Activated CD8-positive, alpha-beta memory T cell treated with anti-CD3 and anti-CD28 coated beads, Interleukin-2, amount 10 ng/mL, durations not matched to agents 7 days and 5 days (primary cell): ENCODE results near the gene SH3PXD2B. TPM values are rescaled to one million over a fixed set of nuclear protein-coding genes. Genes with fewer than 3 reads are reported as not detected.

ENCODE experiments used
- ATAC-seq: fragments of 150-1000 bp; cut with Tn5 transposase; one replicate; pipeline ENCODE4 v1.10.0; 2021; ENCODE audit warnings: moderate library complexity
- CTCF ChIA-PET: fragments of 350-600 bp; sonication (Branson Sonifier 250); formaldehyde crosslinking; loops from one replicate; lab custom pipeline; 2021; ENCODE audit warnings: antibody characterized with exemption; lab: Charles Lee
- DNase-seq: peaks from one replicate; pipeline ENCODE4 v3.0.0-alpha.2; 2020
- H3K27ac Mint-ChIP-seq: one replicate; pipeline ENCODE4 v1.8.0; 2021; ENCODE audit warnings: mild to moderate bottlenecking, mixed read lengths
- H3K27me3 Mint-ChIP-seq: one replicate; pipeline ENCODE4 v1.8.0; 2021; ENCODE audit warnings: mixed read lengths
- H3K36me3 Mint-ChIP-seq: one replicate; pipeline ENCODE4 v1.8.0; 2021; ENCODE audit warnings: mild to moderate bottlenecking, mixed read lengths
- H3K4me1 Mint-ChIP-seq: one replicate; pipeline ENCODE4 v1.8.0; 2021; ENCODE audit warnings: mixed read lengths
- H3K4me3 Mint-ChIP-seq: one replicate; pipeline ENCODE4 v1.8.0; 2021; ENCODE audit warnings: mild to moderate bottlenecking, moderate library complexity, mixed read lengths
- H3K9me3 Mint-ChIP-seq: one replicate; pipeline ENCODE4 v1.8.0; 2022; ENCODE audit warnings: low read depth, mixed read lengths
- total RNA-seq, 2 experiments: library from RNA; stranded (reverse); gene quantifications; one replicate each; pipeline ENCODE4 v1.2.3, GENCODE V29; 2021

The SH3PXD2B gene
- total RNA-seq, 2 experiments from 2014 or later = 0.06 to 0.12 TPM

DNA sequence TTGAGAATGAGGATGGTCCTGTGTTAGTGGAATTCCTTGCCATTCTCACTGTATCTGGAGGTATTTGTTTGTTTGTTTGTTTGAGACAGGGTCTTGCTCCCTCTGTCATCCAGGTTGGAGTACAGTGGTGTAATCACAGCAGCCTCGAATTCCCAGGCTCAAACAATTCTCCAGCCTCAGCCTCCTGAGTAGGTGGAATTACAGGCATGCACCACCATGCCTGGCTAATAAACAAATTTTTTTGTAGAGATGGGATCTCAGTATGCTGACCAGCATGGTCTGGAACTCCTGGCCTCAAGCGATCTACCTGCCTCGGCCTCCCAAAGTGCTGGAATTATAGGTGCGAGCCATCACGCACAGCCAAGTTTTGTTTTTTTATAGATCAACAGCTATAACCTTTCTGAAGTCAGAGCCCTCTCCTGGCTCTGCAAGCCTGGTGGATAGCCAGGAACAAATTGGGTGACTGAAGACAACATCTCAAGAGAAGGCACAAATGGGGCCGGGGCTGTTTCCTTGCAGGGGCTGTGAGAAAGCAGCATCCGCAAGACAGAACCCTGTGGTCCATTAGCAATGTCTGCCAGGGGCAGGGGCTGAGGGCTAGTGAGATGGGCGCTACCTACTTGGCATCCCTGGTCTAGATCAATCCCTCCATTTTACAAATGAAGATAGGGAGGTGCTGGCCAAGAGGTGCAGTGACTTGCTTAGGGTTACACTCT lies 18.8 kb downstream of the SH3PXD2B start:
- Mint-ChIP-seq H3K36me3 (no peaks in the 10 kb centered on the region), H3K4me1 (no peaks in the 10 kb centered on the region), H3K9me3 (no peaks in the 10 kb centered on the region), H3K4me3 (no peak overlapping the region), H3K27ac (no peak overlapping the region), H3K27me3 (peaks cover 7% of the 10 kb centered on the region)
- DNase-seq = no peak
- no peak for ATAC-seq
- CTCF ChIA-PET = no interaction called here

GRCh38 chr5:172434251-172434650 lies 20.1 kb downstream of the SH3PXD2B start:
- Mint-ChIP-seq H3K9me3 (no peaks in the 10 kb centered on the region), H3K4me3 (no peak overlapping the region), H3K4me1 (no peaks in the 10 kb centered on the region), H3K27me3 (peaks cover 2% of the 10 kb centered on the region), H3K36me3 (no peaks in the 10 kb centered on the region), H3K27ac (no peak overlapping the region)
- CTCF ChIA-PET = no interaction called here
- DNase-seq (no peak), ATAC-seq (no peak)

- peaks cover 2% of the 10 kb centered on the region for H3K27me3 Mint-ChIP-seq
- ATAC-seq = no peak
- no peaks in the 10 kb centered on the region for H3K9me3 Mint-ChIP-seq
- no peak overlapping the region for H3K4me3 Mint-ChIP-seq
- CTCF ChIA-PET = no interaction called here
- no peak overlapping the region for H3K27ac Mint-ChIP-seq
- no peaks in the 10 kb centered on the region for H3K36me3 Mint-ChIP-seq
- no peak for DNase-seq
- H3K4me1 Mint-ChIP-seq = no peaks in the 10 kb centered on the region
These were observed 20.8 kb downstream of the SH3PXD2B start for GRCh38 chr5:172433513-172433912.

DNA sequence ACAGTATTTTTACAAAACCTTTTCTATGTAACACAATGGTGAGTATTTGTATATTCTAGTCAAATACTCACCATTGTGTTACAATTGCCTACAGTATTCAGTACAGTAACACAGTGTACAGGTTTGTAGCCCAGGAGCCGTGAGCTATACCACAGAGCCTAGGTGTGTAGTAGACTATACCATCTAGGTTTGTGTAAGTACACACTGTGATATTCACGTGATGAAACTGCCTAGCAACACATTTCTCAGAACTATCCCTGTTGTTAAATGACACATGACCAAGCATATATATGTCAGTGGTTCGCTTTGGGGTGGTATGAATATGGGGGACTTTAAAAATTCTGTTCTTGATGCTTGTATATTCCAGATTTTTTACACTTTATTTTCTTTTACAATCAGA lies 21.3 kb downstream of the SH3PXD2B start:
- no peaks in the 10 kb centered on the region for H3K4me1 Mint-ChIP-seq
- DNase-seq = no peak
- CTCF ChIA-PET = no interaction called here
- peaks cover 2% of the 10 kb centered on the region for H3K27me3 Mint-ChIP-seq
- H3K36me3 Mint-ChIP-seq = no peaks in the 10 kb centered on the region
- H3K27ac Mint-ChIP-seq = no peak overlapping the region
- no peak for ATAC-seq
- no peak overlapping the region for H3K4me3 Mint-ChIP-seq
- H3K9me3 Mint-ChIP-seq = no peaks in the 10 kb centered on the region

GRCh38 chr5:172430354-172430753 lies 24.0 kb downstream of the SH3PXD2B start:
- Mint-ChIP-seq H3K9me3 (no peaks in the 10 kb centered on the region), H3K4me1 (no peaks in the 10 kb centered on the region)

DNA sequence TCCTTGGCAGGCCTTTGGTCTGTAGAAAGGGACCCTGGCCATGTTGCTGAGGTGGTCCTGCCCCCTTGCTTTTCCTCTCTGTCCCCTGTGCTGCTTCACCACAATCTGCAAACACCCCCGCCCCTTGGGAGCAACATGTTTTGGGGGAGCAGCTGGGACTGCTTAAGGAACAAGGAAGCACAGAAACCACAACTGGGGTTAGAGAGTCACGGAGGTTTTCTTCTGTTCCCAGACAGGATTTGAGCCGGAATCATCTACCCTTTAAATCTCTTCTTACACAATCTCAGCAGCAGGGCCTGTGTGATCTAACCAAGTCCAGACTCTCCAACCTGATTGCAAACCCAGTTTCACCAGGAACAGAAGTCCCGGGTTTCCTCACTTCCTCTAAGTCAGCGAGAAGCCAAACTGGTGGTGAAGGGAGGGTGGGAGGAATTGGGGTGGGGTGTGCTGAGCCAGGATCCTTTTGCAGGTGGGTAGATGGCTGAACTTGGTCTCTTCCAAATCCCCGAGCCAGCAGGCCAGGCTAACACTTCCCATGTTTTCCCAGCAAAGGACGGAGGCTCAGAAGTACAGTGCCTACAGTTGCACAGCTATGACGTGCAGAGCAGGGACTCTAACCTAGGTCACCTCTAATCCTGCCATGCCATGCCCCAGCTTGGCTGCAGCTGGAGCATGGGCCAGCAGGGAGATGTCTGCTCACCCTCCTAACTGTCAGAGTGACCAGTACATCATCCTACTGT lies 25.0 kb downstream of the SH3PXD2B start:
- no peaks in the 10 kb centered on the region for H3K4me1 Mint-ChIP-seq
- no peak for DNase-seq
- H3K4me3 Mint-ChIP-seq = no peak overlapping the region
- peaks cover 17% of the 10 kb centered on the region for H3K27me3 Mint-ChIP-seq
- CTCF ChIA-PET = no interaction called here
- H3K9me3 Mint-ChIP-seq = no peaks in the 10 kb centered on the region
- H3K27ac Mint-ChIP-seq = no peak overlapping the region
- H3K36me3 Mint-ChIP-seq = no peaks in the 10 kb centered on the region
- no peak for ATAC-seq

More at GRCh38 chr5:172430354-172430753, 24.0 kb downstream of the SH3PXD2B start:
- no peak overlapping the region for H3K4me3 Mint-ChIP-seq
- H3K36me3 Mint-ChIP-seq = no peaks in the 10 kb centered on the region
- CTCF ChIA-PET = no interaction called here
- DNase-seq (no peak), ATAC-seq (no peak)
- H3K27me3 Mint-ChIP-seq = peaks cover 10% of the 10 kb centered on the region
- no peak overlapping the region for H3K27ac Mint-ChIP-seq

DNA sequence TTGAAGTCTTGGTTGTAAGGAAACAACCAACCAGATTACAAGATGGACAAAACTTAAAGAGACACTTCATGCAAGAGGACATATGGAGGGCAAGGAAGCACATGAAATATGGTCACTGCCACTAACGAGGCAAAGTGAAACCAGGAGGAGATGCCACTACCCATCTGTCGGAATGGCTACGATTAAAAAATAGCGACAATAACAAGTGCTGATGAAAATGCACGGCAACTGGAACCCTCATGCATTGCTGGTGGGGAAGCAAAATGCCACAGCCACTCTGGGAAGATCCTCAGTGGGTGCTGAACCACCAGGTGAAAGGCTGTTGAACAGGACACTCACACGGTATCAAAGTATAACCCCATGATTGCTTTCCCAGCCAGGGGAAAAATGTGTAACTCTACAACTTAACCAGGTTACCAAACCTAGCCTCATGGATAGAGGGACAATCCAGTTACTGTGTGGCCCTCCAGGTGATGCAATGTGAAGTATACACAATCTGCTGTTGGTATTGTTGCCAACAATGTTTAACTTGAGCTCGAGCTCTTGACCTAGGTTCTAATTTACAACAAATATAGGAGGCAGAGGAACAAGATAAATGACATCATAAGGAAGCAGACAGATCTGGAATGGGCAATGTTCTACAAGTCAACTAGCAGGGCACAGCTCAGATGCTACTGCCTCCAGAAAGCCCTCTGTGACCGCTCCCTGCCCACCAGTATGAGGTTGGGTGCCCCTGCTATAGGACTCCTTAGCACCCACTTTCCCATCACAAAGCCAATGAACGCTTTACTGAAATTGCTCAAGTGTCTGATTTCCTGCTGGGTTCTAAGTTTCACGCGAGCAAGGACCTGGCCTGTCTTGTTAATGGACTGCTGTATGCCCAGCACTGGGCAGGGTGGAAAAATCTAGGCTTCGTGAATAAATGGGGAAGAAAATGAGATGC lies 25.8 kb downstream of the SH3PXD2B start:
- H3K4me1 Mint-ChIP-seq = no peaks in the 10 kb centered on the region
- ATAC-seq (no peak), DNase-seq (no peak)
- H3K27me3 Mint-ChIP-seq = peaks cover 17% of the 10 kb centered on the region
- CTCF ChIA-PET = no interaction called here
- H3K36me3 Mint-ChIP-seq = no peaks in the 10 kb centered on the region
- no peak overlapping the region for H3K4me3 Mint-ChIP-seq
- H3K27ac Mint-ChIP-seq = no peak overlapping the region
- H3K9me3 Mint-ChIP-seq = no peaks in the 10 kb centered on the region

DNA sequence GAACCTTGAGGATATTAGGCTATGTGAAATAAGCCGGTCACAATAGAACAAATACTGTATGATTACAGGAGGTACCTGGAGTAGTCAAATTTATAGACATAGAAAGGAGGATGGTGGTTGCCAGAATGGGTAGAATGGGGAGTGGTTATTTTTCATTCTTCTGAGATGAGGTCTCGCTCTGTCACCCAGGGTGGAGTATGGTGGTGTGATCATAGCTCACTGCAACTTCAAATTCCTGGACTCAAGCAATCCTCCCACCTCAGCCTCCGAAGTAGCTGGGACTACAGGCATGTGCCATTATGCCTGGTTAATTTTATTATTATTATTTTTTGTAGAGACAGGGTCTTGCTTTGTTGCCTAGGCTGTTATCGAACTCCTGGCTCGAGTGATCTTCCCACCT lies 27.1 kb downstream of the SH3PXD2B start:
- H3K27ac Mint-ChIP-seq = no peak overlapping the region
- no peaks in the 10 kb centered on the region for H3K4me1 Mint-ChIP-seq
- no peak overlapping the region for H3K4me3 Mint-ChIP-seq
- CTCF ChIA-PET = interaction anchor here (0.7 to 1.2 kb wide), 2 partner anchors 10 to 25 kb away, joined by 3 read pairs; no protein-coding TSS in a partner anchor
- DNase-seq = no peak
- no peaks in the 10 kb centered on the region for H3K36me3 Mint-ChIP-seq
- ATAC-seq = no peak
- no peaks in the 10 kb centered on the region for H3K9me3 Mint-ChIP-seq
- peaks cover 20% of the 10 kb centered on the region for H3K27me3 Mint-ChIP-seq

- no peak for ATAC-seq
- H3K4me1 Mint-ChIP-seq = no peaks in the 10 kb centered on the region
- DNase-seq = no peak
- peaks cover 20% of the 10 kb centered on the region for H3K27me3 Mint-ChIP-seq
- H3K36me3 Mint-ChIP-seq = no peaks in the 10 kb centered on the region
- no peaks in the 10 kb centered on the region for H3K9me3 Mint-ChIP-seq
- H3K27ac Mint-ChIP-seq = no peak overlapping the region
- H3K4me3 Mint-ChIP-seq = no peak overlapping the region
- CTCF ChIA-PET = interaction anchor here (1.2 kb wide), 1 partner anchor 26 kb away, joined by 3 read pairs; no protein-coding TSS in a partner anchor
These were observed 28.2 kb downstream of the SH3PXD2B start for GRCh38 chr5:172426086-172426485.

DNA sequence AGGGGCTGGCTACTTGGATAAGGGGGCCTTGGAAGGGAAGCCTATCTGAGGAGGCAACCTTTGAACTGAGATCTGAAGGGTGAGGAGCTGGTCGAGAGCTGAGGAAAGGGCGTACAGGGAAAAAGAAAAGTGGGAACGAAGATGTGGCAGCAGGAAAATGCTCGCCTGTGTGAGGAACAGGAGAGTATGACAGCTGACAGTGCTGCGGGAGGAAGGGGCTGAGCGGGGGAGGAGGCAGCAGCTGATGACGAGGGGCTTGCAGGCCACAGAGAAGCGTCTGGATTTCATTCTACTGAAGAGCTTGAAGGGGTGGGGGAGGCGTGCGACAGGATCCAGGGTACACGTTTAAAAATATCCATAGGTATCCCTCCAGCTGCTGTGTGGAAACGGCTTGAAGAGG lies 28.9 kb downstream of the SH3PXD2B start:
- peaks cover 20% of the 10 kb centered on the region for H3K27me3 Mint-ChIP-seq
- no peak overlapping the region for H3K4me3 Mint-ChIP-seq
- CTCF ChIA-PET = no interaction called here
- no peaks in the 10 kb centered on the region for H3K9me3 Mint-ChIP-seq
- H3K36me3 Mint-ChIP-seq = no peaks in the 10 kb centered on the region
- ATAC-seq = no peak
- H3K27ac Mint-ChIP-seq = no peak overlapping the region
- H3K4me1 Mint-ChIP-seq = no peaks in the 10 kb centered on the region
- no peak for DNase-seq

DNA sequence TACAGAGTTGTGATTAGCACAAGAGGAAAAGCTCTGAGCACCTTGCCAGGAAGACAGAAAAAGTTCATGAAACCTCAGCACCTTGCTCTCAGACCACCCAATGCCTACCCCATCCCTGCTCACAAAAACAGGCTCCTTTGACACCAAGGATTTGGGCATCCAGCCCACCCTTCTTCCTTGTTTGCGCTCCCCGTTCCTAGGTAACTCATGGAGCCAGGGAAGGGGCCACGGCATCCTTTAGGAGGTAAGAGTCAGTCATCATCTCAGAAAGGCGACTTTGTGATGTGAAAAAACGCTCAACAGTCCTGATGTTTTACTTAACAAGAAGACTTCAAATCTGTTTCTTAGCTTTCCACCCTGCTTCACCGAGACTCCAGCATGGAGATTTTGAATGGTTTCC lies 29.5 kb downstream of the SH3PXD2B start:
- CTCF ChIA-PET = no interaction called here
- peaks cover 22% of the 10 kb centered on the region for H3K27me3 Mint-ChIP-seq
- H3K4me3 Mint-ChIP-seq = no peak overlapping the region
- DNase-seq (no peak), ATAC-seq (no peak)
- H3K27ac Mint-ChIP-seq = no peak overlapping the region
- peaks cover 2% of the 10 kb centered on the region for H3K4me1 Mint-ChIP-seq
- no peaks in the 10 kb centered on the region for H3K36me3 Mint-ChIP-seq
- H3K9me3 Mint-ChIP-seq = no peaks in the 10 kb centered on the region

GRCh38 chr5:172424111-172424490 lies 30.2 kb downstream of the SH3PXD2B start:
- CTCF ChIA-PET = no interaction called here
- H3K27me3 Mint-ChIP-seq = peaks cover 22% of the 10 kb centered on the region
- no peak overlapping the region for H3K27ac Mint-ChIP-seq
- no peaks in the 10 kb centered on the region for H3K36me3 Mint-ChIP-seq
- H3K9me3 Mint-ChIP-seq = no peaks in the 10 kb centered on the region
- peaks cover 2% of the 10 kb centered on the region for H3K4me1 Mint-ChIP-seq
- H3K4me3 Mint-ChIP-seq = no peak overlapping the region
- ATAC-seq (no peak), DNase-seq (no peak)

GRCh38 chr5:172423379-172424110 lies 30.8 kb downstream of the SH3PXD2B start:
- Mint-ChIP-seq H3K27me3 (peaks cover 22% of the 10 kb centered on the region), H3K4me1 (peaks cover 2% of the 10 kb centered on the region), H3K9me3 (no peaks in the 10 kb centered on the region), H3K27ac (no peak overlapping the region), H3K4me3 (no peak overlapping the region), H3K36me3 (no peaks in the 10 kb centered on the region)
- ATAC-seq (no peak), DNase-seq (no peak)
- CTCF ChIA-PET = interaction anchor here (1.3 kb wide), 1 partner anchor 28 kb away, joined by 4 read pairs; no protein-coding TSS in a partner anchor
